IMR-90 (cell line): Measurements from ENCODE around the gene RADX.

Source experiments
- MXI1 ChIP-seq: IDR thresholded peaks from 2 replicates; pipeline ENCODE4 v1.6.1; 2012; ENCODE audit warnings: low read depth, mild to moderate bottlenecking, low read length, moderate library complexity, borderline replicate concordance
- POLR2A ChIP-seq: IDR thresholded peaks from 2 replicates; pipeline ENCODE4 v1.6.1; 2012; ENCODE audit warnings: mild to moderate bottlenecking, low read depth, low read length
- USF2 ChIP-seq: fragments of 150-350 bp; IDR thresholded peaks from 2 replicates; pipeline ENCODE4 v1.6.1; 2017; ENCODE audit warnings: mild to moderate bottlenecking, antibody characterized with exemption, low read length, low read depth

- TF ChIP-seq POLR2A (no peak), USF2 (no peak), MXI1 (no peak)
Observed at GRCh38 chrX:106588801-106589200, 23.0 kb upstream of the RADX start.
